ENCODE data around the gene PCNX3. TPM values are rescaled to one million over a fixed set of nuclear protein-coding genes. Genes with fewer than 3 reads are reported as not detected.

PCNX3 gene
- total RNA-seq, 2 donors from 2014 or later, result 37.5 to 39.5 TPM

DNA sequence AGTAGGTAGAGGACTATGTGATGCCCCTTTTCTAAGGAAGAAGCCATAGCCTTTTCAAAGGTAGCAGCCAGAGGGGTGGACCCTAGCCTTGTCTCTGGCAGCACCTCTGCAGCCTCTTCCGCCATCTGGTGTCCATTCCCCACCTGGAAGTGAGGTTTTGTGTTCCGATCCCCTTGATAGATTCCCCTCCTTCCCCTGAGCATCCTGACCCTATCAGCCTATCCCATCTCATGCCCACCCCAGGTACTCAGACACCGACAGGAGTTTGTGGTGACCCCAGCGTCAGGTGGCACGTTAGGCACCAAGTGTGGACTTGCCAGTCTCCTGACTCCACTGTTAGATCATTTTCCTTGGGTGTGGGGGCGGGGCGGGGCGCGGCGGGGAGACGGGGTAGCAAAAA lies 43.6 kb upstream of the PCNX3 start:
- TF ChIP-seq, protein P1, sequence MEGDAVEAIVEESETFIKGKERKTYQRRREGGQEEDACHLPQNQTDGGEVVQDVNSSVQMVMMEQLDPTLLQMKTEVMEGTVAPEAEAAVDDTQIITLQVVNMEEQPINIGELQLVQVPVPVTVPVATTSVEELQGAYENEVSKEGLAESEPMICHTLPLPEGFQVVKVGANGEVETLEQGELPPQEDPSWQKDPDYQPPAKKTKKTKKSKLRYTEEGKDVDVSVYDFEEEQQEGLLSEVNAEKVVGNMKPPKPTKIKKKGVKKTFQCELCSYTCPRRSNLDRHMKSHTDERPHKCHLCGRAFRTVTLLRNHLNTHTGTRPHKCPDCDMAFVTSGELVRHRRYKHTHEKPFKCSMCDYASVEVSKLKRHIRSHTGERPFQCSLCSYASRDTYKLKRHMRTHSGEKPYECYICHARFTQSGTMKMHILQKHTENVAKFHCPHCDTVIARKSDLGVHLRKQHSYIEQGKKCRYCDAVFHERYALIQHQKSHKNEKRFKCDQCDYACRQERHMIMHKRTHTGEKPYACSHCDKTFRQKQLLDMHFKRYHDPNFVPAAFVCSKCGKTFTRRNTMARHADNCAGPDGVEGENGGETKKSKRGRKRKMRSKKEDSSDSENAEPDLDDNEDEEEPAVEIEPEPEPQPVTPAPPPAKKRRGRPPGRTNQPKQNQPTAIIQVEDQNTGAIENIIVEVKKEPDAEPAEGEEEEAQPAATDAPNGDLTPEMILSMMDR (IDR thresholded peaks at IDR 0.05), result no peak
- Histone ChIP-seq H3K9me3 (no peaks in the 10 kb centered on the region), H3K36me3 (no peaks in the 10 kb centered on the region), H3K27ac (peak overlapping the region; percentile 79 to 96), H3K27me3 (replicated peaks; ENCODE audit: insufficient read depth) (no peaks in the 10 kb centered on the region), H3K4me1 (ENCODE audit: control insufficient read depth in 1 of 2, low read depth in 2 of 2) (peaks cover 38 to 56% of the 10 kb centered on the region in 2 donors), H3K4me3 (peak overlapping the region; percentile 93)
- DNase-seq (ENCODE audit: low spot score) (no peak), ATAC-seq (ENCODE audit: insufficient number of reproducible peaks, low FRiP score, low read depth) (no peak)

DNA sequence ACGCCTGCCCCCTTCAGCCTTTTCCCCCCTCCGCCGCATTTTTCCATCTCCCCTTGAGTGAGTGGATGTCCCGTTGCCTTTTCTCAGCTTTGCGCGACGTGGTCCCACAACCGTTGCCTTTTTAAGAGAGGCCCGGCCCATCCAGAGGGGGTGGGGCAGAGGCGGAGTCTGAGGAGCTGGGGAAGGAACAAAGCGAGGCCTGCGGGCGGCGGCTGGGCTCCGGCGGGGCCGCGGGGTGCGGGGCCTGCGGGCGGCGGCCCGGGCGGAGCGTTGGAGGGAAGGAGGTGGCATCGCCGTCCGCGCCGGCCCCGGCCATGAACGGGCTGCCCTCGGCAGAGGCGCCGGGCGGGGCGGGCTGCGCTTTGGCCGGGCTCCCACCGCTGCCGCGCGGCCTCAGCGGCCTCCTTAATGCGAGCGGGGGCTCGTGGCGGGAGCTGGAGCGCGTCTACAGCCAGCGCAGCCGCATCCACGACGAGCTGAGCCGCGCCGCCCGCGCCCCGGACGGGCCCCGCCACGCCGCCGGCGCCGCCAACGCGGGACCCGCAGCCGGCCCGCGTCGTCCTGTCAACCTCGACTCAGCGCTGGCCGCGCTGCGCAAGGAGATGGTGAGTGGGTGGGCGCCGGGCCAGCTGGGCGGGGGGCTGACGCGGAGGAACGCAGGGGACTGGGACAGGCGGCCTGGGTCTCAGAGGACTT lies 43.1 kb upstream of the PCNX3 start, which contains the start of gene FAM89B:
Gene FAM89B, plus strand, starts transcription at position 183 of the 696 bp plus-strand sequence. Its CDS starts 132 bp downstream, at position 315.
- peak within 1 kb of the TSS; percentile 93 for H3K4me3 ChIP-seq
- TF ChIP-seq, protein P1 (IDR thresholded peaks at IDR 0.05), result no peak
- peaks cover 38 to 60% of the 10 kb centered on the region in 2 donors for H3K4me1 ChIP-seq (ENCODE audit: control insufficient read depth in 1 of 2, low read depth in 2 of 2)
- H3K36me3 ChIP-seq, result no peaks in the 10 kb centered on the region
- H3K27ac ChIP-seq, result peak within 1 kb of the TSS; percentile 79 to 96
- no peaks in the 10 kb centered on the region for H3K9me3 ChIP-seq
- DNase-seq (ENCODE audit: low spot score) (peak; percentile 88), ATAC-seq (ENCODE audit: insufficient number of reproducible peaks, low FRiP score, low read depth) (no peak)
- H3K27me3 ChIP-seq (replicated peaks; ENCODE audit: insufficient read depth), result no peaks in the 10 kb centered on the region

DNA sequence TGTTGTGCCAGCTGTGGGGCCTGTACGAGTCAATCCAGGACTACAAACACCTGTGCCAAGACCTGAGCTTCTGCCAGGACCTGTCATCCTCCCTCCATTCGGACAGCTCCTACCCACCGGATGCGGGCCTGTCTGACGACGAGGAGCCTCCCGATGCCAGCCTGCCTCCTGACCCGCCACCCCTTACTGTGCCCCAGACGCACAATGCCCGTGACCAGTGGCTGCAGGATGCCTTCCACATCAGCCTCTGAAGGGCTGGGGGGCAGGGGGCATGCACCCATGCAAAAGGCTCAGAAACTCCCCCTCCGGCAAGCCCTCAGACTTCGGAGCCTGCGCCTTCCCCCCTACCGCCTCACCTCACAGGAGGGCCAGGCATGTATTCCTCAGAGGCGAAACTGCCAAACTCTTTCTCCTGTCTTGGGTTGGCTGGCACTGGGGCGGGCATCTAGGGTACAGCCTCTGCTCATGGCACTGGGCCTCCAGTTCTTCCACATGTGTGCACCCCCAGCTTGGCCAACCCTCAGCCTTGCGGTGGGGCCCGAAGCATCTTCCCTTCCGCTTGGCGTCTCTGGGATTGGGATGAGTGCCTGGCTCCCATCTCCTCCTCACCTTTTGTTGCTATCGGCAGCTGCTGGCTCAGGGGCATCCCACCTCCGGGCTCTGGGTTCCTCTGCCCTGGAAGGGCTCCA lies 42.0 kb upstream of the PCNX3 start:
- Histone ChIP-seq H3K36me3 (no peaks in the 10 kb centered on the region), H3K27me3 (replicated peaks; ENCODE audit: insufficient read depth) (no peaks in the 10 kb centered on the region), H3K4me3 (peak overlapping the region; percentile 93), H3K9me3 (no peaks in the 10 kb centered on the region), H3K4me1 (ENCODE audit: control insufficient read depth in 1 of 2, low read depth in 2 of 2) (peaks cover 42 to 62% of the 10 kb centered on the region in 2 donors), H3K27ac (peak overlapping the region; percentile 79 to 96)
- TF ChIP-seq, protein P1 (IDR thresholded peaks at IDR 0.05), result no peak
- ATAC-seq (ENCODE audit: insufficient number of reproducible peaks, low FRiP score, low read depth) (no peak), DNase-seq (ENCODE audit: low spot score) (no peak)

DNA sequence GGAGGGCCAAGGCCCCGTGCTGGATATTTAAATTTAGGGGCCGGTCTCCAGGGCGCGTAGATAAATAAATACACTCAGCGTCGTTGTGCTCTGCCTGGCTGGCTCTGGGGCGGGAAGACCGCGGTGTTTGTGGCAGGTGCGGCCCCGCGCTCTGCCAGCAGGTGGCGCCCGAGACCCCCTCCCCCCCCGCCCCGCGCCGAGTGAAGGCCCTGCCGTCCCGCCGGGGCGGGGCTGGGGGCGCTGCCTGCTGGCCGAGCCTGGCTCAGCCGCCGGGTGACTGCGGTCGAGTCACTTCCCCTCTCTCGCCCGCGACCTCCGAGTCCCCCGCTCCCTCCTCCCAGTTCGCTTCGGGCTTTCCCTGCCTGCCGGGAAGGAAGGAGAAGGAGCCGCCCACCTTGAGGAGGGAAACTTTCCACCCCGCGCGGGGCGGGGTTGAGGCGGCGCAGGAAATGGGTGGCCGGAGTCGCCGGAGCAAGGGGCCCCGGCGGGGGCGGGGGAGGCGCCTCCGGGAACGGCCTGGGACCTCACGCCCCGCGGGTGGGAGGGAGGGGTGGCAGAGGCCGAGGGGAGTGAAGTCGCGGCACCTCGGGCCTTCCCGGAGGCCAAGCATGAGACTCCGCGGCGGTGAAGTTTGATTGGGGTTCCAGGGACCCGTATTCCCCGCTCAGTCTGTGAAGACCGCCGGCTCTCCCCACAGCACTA lies 41.3 kb upstream of the PCNX3 start:
- TF ChIP-seq, protein P1 (IDR thresholded peaks at IDR 0.05), result peak; percentile 99
- H3K9me3 ChIP-seq, result no peaks in the 10 kb centered on the region
- peaks cover 39 to 62% of the 10 kb centered on the region in 2 donors for H3K4me1 ChIP-seq (ENCODE audit: control insufficient read depth in 1 of 2, low read depth in 2 of 2)
- peak; percentile 80 for DNase-seq (ENCODE audit: low spot score)
- ATAC-seq (ENCODE audit: insufficient number of reproducible peaks, low FRiP score, low read depth), result peak; percentile 13
- no peaks in the 10 kb centered on the region for H3K27me3 ChIP-seq (replicated peaks; ENCODE audit: insufficient read depth)
- H3K4me3 ChIP-seq, result peak overlapping the region; percentile 93
- peaks cover 2% of the 10 kb centered on the region for H3K36me3 ChIP-seq
- peak overlapping the region; percentile 96 to 97 for H3K27ac ChIP-seq

Measured in thoracic aorta (tissue), 2 donors.